ENCODE results near the gene PRR14L.
"Not testable (repeated sequence)": the region's sequence is repeated elsewhere in the genome, so short reads cannot be mapped to it uniquely, and the experiment has no call there.

Gene PRR14L

GRCh38 chr22:31681349-31682345 is 68.3 kb downstream of the PRR14L start:
- POLR2A ChIA-PET = interaction anchor here (3.1 kb wide), 1 partner anchor 19 kb away, joined by 12 read pairs; the partner anchor contains the start of gene PISD
- CTCF ChIA-PET = interaction anchor here (0.6 kb wide), 1 partner anchor 16 kb away, joined by 3 read pairs; no protein-coding TSS in a partner anchor
- TF ChIP-seq ZNF384 (IDR thresholded peaks at IDR 0.05) (no peak), CTBP1 (IDR thresholded peaks at IDR 0.05; ENCODE audit: borderline replicate concordance) (no peak), BHLHE40 (IDR thresholded peaks at IDR 0.05; ENCODE audit: borderline replicate concordance) (no peak), HDGF (IDR thresholded peaks at IDR 0.05; ENCODE audit: borderline replicate concordance) (no peak), SUZ12 (IDR thresholded peaks at IDR 0.05) (no peak), L3MBTL2 (conservative IDR thresholded peaks at IDR 0.05) (no peak), ARNT (IDR thresholded peaks at IDR 0.05) (no peak), TARDBP (IDR thresholded peaks at IDR 0.05) (no peak), FOXM1 (IDR thresholded peaks at IDR 0.05; ENCODE audit: borderline replicate concordance) (no peak), NFRKB (IDR thresholded peaks at IDR 0.05) (no peak), SP1 (IDR thresholded peaks at IDR 0.05) (no peak), FOXA1 (IDR thresholded peaks at IDR 0.05) (no peak), LEF1 (IDR thresholded peaks at IDR 0.05; ENCODE audit: borderline replicate concordance) (no peak)
- no peak for DNase-seq (ENCODE audit: extremely low spot score)

GRCh38 chr22:31680861-31681341 is 69.0 kb downstream of the PRR14L start:
- ChIA-PET POLR2A (interaction anchor here (3.1 kb wide), 1 partner anchor 19 kb away, joined by 12 read pairs; the partner anchor contains the start of gene PISD), CTCF (interaction anchor here (1.2 kb wide), 1 partner anchor 68 kb away, joined by 3 read pairs; no protein-coding TSS in a partner anchor)
- DNase-seq (ENCODE audit: extremely low spot score) = no peak
- TF ChIP-seq SUZ12 (IDR thresholded peaks at IDR 0.05) (no peak), PKNOX1 (IDR thresholded peaks at IDR 0.05) (no peak), HDGF (IDR thresholded peaks at IDR 0.05; ENCODE audit: borderline replicate concordance) (no peak), CTBP1 (IDR thresholded peaks at IDR 0.05; ENCODE audit: borderline replicate concordance) (no peak), BHLHE40 (IDR thresholded peaks at IDR 0.05; ENCODE audit: borderline replicate concordance) (no peak), ZNF384 (IDR thresholded peaks at IDR 0.05) (no peak), FOXA1 (IDR thresholded peaks at IDR 0.05) (no peak), SP1 (IDR thresholded peaks at IDR 0.05) (no peak), ARNT (IDR thresholded peaks at IDR 0.05) (no peak), FOXM1 (IDR thresholded peaks at IDR 0.05; ENCODE audit: borderline replicate concordance) (no peak), L3MBTL2 (conservative IDR thresholded peaks at IDR 0.05) (no peak), ELF4 (IDR thresholded peaks at IDR 0.05) (no peak), FOXK2 (IDR thresholded peaks at IDR 0.05) (no peak), LEF1 (IDR thresholded peaks at IDR 0.05; ENCODE audit: borderline replicate concordance) (no peak), NFRKB (IDR thresholded peaks at IDR 0.05) (no peak), TARDBP (IDR thresholded peaks at IDR 0.05) (no peak)

- DNase-seq (ENCODE audit: extremely low spot score) = no peak
- CTCF ChIA-PET = no interaction called here
- POLR2A ChIA-PET = interaction anchor here (3.5 kb wide), 1 partner anchor 74 kb away, joined by 20 read pairs; the partner anchor contains the start of gene DEPDC5
- no peak for TF ChIP-seq HDGF (IDR thresholded peaks at IDR 0.05; ENCODE audit: borderline replicate concordance)
- no peak for TF ChIP-seq PKNOX1 (IDR thresholded peaks at IDR 0.05)
- no peak for TF ChIP-seq CTBP1 (IDR thresholded peaks at IDR 0.05; ENCODE audit: borderline replicate concordance)
- TF ChIP-seq NFRKB (IDR thresholded peaks at IDR 0.05) = no peak
- no peak for TF ChIP-seq ARNT (IDR thresholded peaks at IDR 0.05)
Measured at GRCh38 chr22:31678748-31679147, 71.2 kb downstream of the PRR14L start.

GRCh38 chr22:31676700-31677099 is 73.2 kb downstream of the PRR14L start:
- CTCF ChIA-PET = interaction anchor here (0.6 to 1.9 kb wide), 2 partner anchors 11 to 270 kb away, joined by 3 to 12 read pairs; no protein-coding TSS in a partner anchor
- POLR2A ChIA-PET = interaction anchor here (0.7 to 3.5 kb wide), 14 partner anchors 8 to 652 kb away, joined by 3 to 31 read pairs (median 4); partner anchors contain the start of genes DEPDC5 and PISD
- no peak for TF ChIP-seq LEF1 (IDR thresholded peaks at IDR 0.05; ENCODE audit: borderline replicate concordance)
- no peak for TF ChIP-seq TARDBP (IDR thresholded peaks at IDR 0.05)
- no peak for TF ChIP-seq NFRKB (IDR thresholded peaks at IDR 0.05)
- no peak for TF ChIP-seq SP1 (IDR thresholded peaks at IDR 0.05)
- TF ChIP-seq FOXA1 (IDR thresholded peaks at IDR 0.05) = no peak
- no peak for TF ChIP-seq L3MBTL2 (conservative IDR thresholded peaks at IDR 0.05)
- no peak for TF ChIP-seq CTBP1 (IDR thresholded peaks at IDR 0.05; ENCODE audit: borderline replicate concordance)
- no peak for TF ChIP-seq HDGF (IDR thresholded peaks at IDR 0.05; ENCODE audit: borderline replicate concordance)
- DNase-seq (ENCODE audit: extremely low spot score) = no peak

- DNase-seq (ENCODE audit: extremely low spot score); CTCF ChIA-PET: not testable (repeated sequence)
- POLR2A ChIA-PET = interaction anchor here (0.8 to 1.1 kb wide), 2 partner anchors 12 to 203 kb away, joined by 3 read pairs; partner anchors contain the start of gene PISD
Measured at GRCh38 chr22:31674219-31674618, 75.7 kb downstream of the PRR14L start.

GRCh38 chr22:31668849-31669248 is 81.1 kb downstream of the PRR14L start:
- CTCF ChIA-PET = interaction anchor here (1.4 kb wide), 1 partner anchor 302 kb away, joined by 4 read pairs; no protein-coding TSS in a partner anchor
- POLR2A ChIA-PET = interaction anchor here (1.3 to 1.7 kb wide), 2 partner anchors 8 to 84 kb away, joined by 5 read pairs; partner anchors contain the start of gene DEPDC5
- not testable (repeated sequence) for DNase-seq (ENCODE audit: extremely low spot score)

Measured in HEK293T (cell line).